Posterior vena cava (tissue), 2 donors: ENCODE data around the gene BSDC1. TPM values are rescaled to one million over a fixed set of nuclear protein-coding genes. Genes with fewer than 3 reads are reported as not detected.
"Not testable (repeated sequence)": the region's sequence is repeated elsewhere in the genome, so short reads cannot be mapped to it uniquely, and the experiment has no call there.

Experiments used
- DNase-seq: peaks from one replicate; pipeline ENCODE4 v3.0.0-alpha.2; 2020; ENCODE audit warnings: low spot score
- intact Hi-C, 2 donors: fragments of 100-400 bp; cut with DNase I; formaldehyde crosslinking; loops; one replicate each; pipeline versions ENCODE4 v1.14.1 to v1.14.2; 2022 to 2023
- total RNA-seq, 2 donors: library from RNA; stranded (reverse); fragmentation: NEBNext Ultra II Directional; extraction: Animal tissue kit (Norgen Biotek cat#: 25700); gene quantifications; one replicate each; pipeline ENCODE4 v1.2.1, GENCODE V29; 2021
- donor health status: DM: yes; HTN: yes; CAD: no.
- donor health status: DM: yes; HTN: yes; CAD: no.

The BSDC1 gene
- total RNA-seq, 2 donors from 2014 or later: 37.2 to 42.5 TPM

GRCh38 chr1:32362474-32363313, 31.5 kb downstream of the BSDC1 start, which contains the start of the genes FAM229A and TSSK3:
TSS of gene FAM229A (minus strand) at chr1:32362485. CDS start at chr1:32362091, 394 bp downstream.
TSS of gene TSSK3 (plus strand) at chr1:32362539. CDS start at chr1:32362702, 163 bp downstream.
- no peak for DNase-seq
- intact Hi-C loops: no loop called here

- intact Hi-C loops: no loop called here
These were observed 32.4 kb downstream of the BSDC1 start for GRCh38 chr1:32361674-32362473.

DNA sequence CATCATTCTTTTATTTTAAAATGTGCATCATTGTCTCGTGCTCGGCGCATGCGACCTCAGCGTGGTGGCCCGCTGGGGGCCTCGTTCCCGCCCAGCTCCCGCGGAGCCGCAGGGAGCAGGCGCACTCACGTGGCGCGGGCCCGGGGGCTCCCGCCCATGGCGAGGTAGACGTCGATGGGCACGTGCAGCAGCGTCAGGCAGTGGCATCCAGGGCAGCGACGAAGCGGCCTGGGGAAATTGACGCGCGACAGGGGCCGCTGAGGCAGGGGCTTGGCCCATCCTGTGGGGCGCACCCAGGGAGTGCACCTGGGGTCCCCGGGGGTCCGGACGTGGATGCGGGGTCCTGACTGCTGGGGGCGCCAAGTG, 33.0 kb downstream of the BSDC1 start:
- no peak for DNase-seq
- intact Hi-C loops: no loop called here

More at GRCh38 chr1:32361674-32362473, 32.4 kb downstream of the BSDC1 start:
- peak; percentile 85 for DNase-seq

DNA sequence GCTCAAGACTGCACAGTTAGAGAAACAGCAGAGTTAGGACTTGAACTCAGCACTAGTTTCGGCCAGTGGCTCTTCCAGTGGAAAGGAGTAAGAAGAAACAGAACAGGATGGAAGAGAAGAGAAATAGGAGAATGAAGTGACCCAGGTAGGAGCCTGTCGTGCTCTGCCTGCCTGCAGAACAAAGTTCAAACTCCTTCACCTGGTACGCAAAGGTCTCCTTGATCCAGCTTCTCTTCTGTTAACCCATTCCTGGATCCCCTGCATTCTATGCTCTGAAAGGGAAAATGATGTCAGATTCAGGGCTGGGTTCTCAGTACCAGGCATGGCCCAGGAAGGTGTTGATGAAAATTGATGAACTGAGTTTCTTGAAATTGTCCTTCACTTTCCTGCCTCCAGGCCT, 35.8 kb downstream of the BSDC1 start:
- intact Hi-C loops: no loop called here
- DNase-seq: no peak

GRCh38 chr1:32357614-32358013, 36.6 kb downstream of the BSDC1 start:
- intact Hi-C loops: no loop called here
- DNase-seq: no peak

DNA sequence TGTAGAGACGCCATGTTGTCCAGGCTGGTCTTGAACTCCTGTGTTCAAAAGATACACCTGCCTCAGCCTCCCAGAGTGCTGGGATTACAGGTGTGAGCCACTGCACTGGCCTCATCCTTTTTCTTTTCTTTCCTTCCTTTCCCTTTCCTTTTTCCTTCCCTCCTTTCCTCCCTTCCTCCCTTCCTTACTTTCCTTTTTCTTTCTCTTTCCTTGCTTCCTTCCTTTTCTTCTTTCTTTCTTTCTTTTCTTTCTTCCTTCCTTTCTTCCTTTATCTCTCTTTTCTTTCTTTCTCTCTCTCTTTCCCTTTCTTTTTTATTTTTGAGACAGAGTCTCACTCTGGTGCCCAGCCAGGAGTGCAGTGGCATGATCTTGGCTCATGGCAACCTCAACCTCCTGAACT, 37.8 kb downstream of the BSDC1 start:
- DNase-seq: no peak
- intact Hi-C loops: no loop called here

- intact Hi-C loops, DNase-seq: not testable (repeated sequence)
These were observed 38.5 kb downstream of the BSDC1 start for GRCh38 chr1:32355778-32356177.

DNA sequence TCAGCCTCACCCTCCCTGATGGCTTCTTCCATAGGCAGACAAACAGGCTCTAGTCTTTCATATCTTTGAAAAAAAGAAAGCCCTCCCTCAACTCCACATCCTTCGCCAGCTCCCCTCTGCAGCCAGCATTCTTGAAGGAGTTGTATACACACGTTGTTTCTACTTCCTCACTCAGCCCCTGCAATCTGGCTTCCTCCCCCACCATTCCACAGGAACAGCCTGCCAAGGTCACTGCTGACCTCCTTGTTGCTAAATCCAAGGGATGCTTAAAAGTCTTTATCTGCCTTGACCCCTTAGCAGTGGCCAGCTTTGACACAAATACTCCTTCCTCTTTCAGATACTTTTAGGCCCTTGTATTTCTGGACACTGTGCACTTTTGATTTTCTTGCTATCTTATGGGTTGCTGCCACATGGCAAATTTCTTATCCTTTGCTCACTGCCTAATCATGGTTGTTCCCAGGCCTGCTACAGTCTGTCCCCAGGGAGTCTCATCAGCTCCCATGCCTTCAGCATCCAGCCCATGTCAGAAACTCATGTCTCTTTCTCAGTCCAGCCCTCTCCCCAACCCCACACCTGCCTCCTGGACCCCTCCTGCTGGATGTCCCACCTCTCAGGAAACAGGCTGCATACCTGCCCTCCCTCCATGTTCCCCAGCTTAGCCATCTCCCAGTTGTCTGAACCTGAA, 40.2 kb downstream of the BSDC1 start:
- intact Hi-C loops: no loop called here
- DNase-seq: no peak

DNA sequence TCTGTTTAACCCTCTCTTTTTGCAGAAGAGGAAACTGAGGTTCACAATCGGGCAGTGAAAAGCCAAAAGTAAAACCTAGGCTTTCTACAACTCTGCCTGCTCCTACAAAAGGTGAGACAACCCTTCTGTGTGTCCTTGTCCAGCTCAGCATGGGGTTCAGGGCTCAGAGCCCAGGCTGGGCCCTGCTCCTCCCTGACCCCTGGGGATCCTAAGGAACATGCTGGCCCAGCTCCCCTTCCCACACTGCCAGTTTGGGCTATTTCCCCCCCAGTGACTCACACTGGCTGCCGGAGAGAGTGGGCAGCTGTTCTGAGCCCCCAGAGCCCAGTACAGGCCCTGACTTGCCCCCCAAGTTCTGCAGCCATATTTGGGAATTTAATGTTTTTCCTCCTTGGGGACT, 40.8 kb downstream of the BSDC1 start:
- intact Hi-C loops: no loop called here
- DNase-seq: no peak

DNA sequence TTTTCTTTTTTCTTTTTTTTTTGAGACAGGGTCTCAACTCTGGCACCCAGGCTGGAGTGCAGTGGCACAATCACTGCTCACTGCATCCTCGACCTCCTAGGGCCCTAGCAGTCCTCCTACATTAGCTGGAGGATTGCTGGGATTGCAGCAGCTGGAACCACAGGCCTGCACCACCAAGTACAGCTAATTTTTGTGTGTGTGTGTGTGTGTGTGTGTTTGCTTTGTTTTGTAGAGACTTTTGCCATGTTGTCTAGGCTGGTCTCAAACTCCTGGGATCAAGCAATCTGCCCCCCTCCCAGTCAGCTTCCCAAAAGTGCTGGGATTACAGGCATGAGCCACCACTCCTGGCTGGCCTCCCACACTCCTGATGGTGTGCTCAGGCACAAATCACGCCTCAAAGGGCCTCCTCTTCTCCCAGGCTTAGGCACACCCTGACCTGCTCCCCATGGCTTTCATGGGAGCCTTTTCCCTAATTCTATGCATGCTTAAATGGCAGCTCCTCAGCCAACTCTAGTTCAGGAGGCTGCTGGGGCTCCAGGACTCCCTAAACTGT, 41.3 kb downstream of the BSDC1 start:
- intact Hi-C loops: no loop called here
- DNase-seq: no peak

DNA sequence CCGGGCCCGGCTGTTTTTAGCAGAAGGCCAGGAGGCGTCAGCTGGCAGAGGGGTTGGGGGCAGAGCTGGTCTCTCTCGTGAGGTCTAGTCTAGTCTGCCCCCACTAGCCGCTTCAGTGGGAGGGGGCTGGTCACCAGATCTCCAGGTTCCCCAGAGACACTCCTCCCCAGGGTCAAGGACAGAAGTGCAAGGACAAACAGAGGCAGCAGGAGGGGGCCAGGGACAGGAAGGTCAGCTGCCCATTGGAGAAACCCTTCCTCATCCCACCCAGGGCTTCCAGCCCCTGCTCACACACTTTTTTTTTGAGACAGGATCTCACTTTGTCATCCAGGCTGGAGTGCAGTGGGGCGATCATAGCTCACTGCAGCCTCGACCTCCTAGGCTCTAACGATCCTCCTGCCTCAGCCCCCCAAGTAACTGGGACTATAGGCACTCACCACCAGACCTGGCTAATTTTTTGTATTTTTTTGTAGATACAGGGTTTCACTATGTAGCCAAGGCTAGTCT, 41.9 kb downstream of the BSDC1 start:
- intact Hi-C loops: no loop called here
- DNase-seq: no peak

DNA sequence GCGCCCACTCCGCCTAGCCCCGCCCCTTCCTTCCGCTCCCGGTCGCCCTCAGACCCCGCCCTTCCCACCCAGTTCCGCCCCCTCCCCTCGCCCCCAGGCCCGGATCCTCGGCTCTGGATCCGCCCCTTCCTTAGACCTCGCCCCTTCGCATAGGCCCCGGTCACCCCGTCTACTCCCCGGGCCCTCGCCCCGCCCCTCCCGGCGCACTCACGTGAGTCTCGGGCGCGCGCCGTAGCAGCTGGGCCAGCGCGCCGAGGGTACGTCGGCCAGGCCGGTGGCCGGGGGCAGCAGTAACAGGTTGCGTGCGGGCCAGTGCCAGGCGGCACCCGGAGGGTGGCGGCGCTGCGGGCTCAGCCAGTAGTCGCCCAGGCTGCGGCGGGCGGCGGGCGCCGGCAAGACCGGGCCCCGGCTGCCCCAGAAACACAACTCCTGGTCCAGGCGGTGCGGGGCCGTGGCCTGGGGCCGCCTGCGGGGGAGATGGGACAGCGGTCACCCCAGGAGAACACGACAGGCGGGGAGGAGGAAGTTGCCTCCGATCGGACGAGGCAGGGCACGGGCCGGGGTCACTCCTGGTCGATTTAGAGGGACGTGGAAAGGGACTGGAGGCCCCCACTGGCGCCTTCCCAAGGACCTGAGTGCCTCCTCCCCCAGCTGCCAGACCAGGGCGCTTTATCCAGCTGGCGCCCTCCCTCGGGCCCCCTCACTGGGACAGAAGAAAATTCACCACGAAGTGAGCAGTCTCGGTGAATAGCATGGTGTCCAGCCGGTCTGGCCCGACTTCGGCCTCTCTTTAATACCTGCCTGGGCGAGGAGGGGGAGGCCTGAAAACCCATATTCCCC, 42.6 kb downstream of the BSDC1 start:
- DNase-seq: peak; percentile 98
- intact Hi-C loops: no loop called here

DNA sequence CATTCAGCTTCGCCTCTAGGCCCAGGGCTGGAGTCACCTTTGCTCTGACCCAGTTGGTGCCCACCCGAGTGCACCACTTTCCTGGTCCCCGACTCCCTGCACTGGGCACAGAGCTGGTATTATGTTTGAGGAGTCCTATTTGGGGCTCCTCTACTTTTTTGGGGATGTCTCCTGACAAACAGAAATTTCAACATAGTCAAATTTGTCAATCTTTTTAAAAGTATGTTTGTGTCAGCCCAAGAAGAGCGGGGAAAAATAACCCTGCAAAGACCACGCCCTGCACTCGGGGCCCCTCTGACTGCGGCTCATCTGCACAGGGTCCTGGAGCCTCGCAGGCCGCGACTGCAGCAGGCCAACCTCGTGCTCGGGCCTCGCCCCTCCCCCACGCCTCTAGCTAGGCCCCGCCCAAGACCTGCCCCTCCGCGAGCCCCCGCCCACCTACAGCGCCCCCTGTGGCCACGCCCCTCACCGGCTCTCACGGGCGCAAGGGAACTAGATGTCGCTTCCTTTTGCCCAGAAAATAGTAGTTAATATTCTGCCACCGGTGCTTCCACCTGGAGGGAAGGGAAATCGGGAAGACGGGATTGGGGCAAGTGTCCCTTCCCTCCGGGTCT, 43.3 kb downstream of the BSDC1 start:
- peak; percentile 94 for DNase-seq
- intact Hi-C loops: no loop called here

DNA sequence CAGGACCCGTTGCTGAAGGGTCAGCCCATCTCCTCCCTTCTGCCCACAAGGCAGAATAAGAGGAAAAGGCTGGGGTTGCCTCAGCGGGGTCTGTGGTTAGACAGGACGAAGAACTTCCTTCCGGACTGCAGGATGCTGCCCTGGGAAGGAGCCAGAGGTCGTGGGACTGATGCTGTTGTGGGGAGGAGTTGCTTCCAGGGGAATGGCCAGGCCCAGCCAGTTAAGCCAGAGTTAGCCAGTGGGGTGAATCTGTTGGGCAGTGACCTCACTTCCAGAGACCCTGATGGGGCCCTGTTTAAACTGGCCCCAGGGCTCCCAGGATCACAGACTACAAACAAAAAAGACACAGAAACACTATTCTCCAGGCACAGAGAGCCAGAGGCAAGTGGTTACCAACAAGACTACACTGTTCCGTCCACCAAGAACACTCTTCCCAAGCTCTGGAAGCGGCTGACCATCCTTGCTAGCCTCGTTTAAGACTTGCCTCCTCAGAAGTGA, 45.0 kb downstream of the BSDC1 start:
- intact Hi-C loops: no loop called here
- DNase-seq: peak; percentile 86

DNA sequence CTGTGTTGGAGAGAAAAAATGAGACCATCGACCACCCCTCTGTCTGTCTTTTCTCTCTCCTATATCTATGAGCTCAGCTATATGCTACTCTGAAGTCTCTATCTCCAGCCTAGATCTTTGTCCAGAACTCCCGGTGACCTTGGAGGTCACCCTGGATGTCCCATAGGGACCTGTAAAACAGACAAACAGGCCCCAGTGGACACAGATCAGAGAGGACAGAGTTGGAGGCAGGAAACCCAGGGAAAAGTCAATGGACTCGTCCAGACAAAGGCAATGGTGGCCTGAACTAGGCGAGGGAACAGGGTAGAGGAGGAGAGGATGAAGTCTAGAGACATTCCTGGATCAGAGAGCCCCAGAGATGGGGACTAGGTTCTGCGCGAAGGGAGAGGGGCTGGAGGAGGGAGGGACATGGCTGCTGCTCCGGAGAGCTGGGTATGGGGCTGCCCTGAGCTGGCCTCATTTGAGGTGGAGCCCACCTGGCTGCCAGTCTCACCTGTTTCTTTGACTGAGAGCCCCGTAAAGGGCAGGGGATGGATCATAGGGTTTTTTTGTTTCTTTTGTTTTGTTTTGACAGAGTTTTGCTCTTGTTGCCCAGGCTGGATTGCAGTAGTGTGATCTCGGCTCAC, 47.6 kb downstream of the BSDC1 start:
- DNase-seq: no peak
- intact Hi-C loops: no loop called here

GRCh38 chr1:32345289-32345827, 48.9 kb downstream of the BSDC1 start:
- intact Hi-C loops: no loop called here
- no peak for DNase-seq

DNA sequence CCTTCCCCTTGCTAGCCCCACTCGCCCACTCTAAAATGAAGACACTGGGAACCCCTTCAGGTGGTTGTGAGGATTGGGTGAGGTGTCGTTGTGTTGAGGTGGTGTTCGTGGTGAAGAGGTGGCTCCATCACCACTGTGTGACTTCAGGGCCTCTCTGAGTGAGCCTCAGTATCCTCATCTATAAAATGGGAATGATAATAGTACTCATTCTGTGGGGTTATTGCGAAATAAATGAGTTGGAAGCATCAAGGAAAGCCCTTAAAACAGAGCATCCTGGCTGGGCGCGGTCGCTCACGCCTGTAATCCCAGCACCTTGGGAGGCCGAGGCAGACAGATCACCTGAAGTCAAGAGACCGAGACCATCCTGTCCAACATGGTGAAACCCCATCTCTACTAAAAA, 51.5 kb downstream of the BSDC1 start:
- intact Hi-C loops: no loop called here
- no peak for DNase-seq
